ENCODE measurements around the gene MLC1. TPM values are rescaled to one million over a fixed set of nuclear protein-coding genes. Genes with fewer than 3 reads are reported as not detected.

The MLC1 gene
- total RNA-seq, 2 experiments from 2014 or later = 0.16 TPM; not detected in 1

GRCh38 chr22:50009765-50010675 lies 75.2 kb downstream of the MLC1 start:
- Histone ChIP-seq H3K36me3 (ENCODE audit: insufficient read depth, low read length) (no peaks in the 10 kb centered on the region), H3K4me3 (ENCODE audit: low read depth, low read length, poor library complexity, severe bottlenecking) (no peak overlapping the region), H3K9me3 (ENCODE audit: low read length) (no peaks in the 10 kb centered on the region), H3K9me2 (ENCODE audit: insufficient read depth, low read length) (no peaks in the 10 kb centered on the region), H3K4me2 (ENCODE audit: low read length) (no peak overlapping the region), H4K20me1 (ENCODE audit: insufficient read depth, low read length) (no peaks in the 10 kb centered on the region), H2AFZ (ENCODE audit: low read length) (no peak overlapping the region), H3K27ac (ENCODE audit: low read depth, low read length, poor library complexity, severe bottlenecking) (no peak overlapping the region), H3K79me2 (ENCODE audit: insufficient read depth, low read depth, low read length) (no peaks in the 10 kb centered on the region), H3K4me1 (ENCODE audit: insufficient read depth, low read length, poor library complexity, severe bottlenecking) (peaks cover 7% of the 10 kb centered on the region)
- ChIA-PET POLR2A (no interaction called here), CTCF (ENCODE audit: unreplicated experiment) (no interaction called here)
- no peak for DNase-seq (ENCODE audit: low spot score)
- BruUV-seq (replicated peaks) = no TSS peak
- no peak for TF ChIP-seq EZH2phosphoT487 (IDR thresholded peaks at IDR 0.05; ENCODE audit: borderline replicate concordance, low read depth, low read length)
- TF ChIP-seq CTCF (conservative IDR thresholded peaks at IDR 0.05; ENCODE audit: low read length) = no peak
- intact Hi-C loops (cut with micrococcal nuclease; ENCODE audit: unreplicated experiment) = no loop called here

Other genes starting within 250 kb of the MLC1 start
- 27.8 and 30.4 TPM in 2 replicates for gene ZBED4, start 231.6 kb downstream of the MLC1 start, total RNA-seq (2014; rRNA removed; shearing (Covaris generic))
- gene ZBED4, start 231.6 kb downstream of the MLC1 start, total RNA-seq (2022) = 31.6 and 33.6 TPM in 2 replicates
- 6.4 and 11.7 TPM in 2 replicates for gene ALG12, start 167.0 kb downstream of the MLC1 start, total RNA-seq (2014; rRNA removed; shearing (Covaris generic))
- gene ALG12, start 167.0 kb downstream of the MLC1 start, total RNA-seq (2022) = 11.4 and 14.0 TPM in 2 replicates
- 32.5 and 35.3 TPM in 2 replicates for gene CRELD2, start 166.8 kb downstream of the MLC1 start, total RNA-seq (2014; rRNA removed; shearing (Covaris generic))
- 27.4 and 32.0 TPM in 2 replicates for gene CRELD2, start 166.8 kb downstream of the MLC1 start, total RNA-seq (2022)
- gene PIM3, start 124.7 kb downstream of the MLC1 start, total RNA-seq (2014; rRNA removed; shearing (Covaris generic)) = 74.3 and 81.7 TPM in 2 replicates
- gene PIM3, start 124.7 kb downstream of the MLC1 start, total RNA-seq (2022) = 60.5 and 66.5 TPM in 2 replicates
- gene IL17REL, start 72.7 kb downstream of the MLC1 start, total RNA-seq (2014; rRNA removed; shearing (Covaris generic)) = 0.03 TPM in 1 of 2 replicates, not detected in the other
- gene IL17REL, start 72.7 kb downstream of the MLC1 start, total RNA-seq (2022) = not detected in 2 replicates
- 0.06 TPM in 1 of 2 replicates, not detected in the other for gene TTLL8, start 27.1 kb downstream of the MLC1 start, total RNA-seq (2014; rRNA removed; shearing (Covaris generic))
- gene TTLL8, start 27.1 kb downstream of the MLC1 start, total RNA-seq (2022) = 0.72 and 1.3 TPM in 2 replicates
- 0.03 and 0.22 TPM in 2 replicates for gene MOV10L1, start 4.6 kb upstream of the MLC1 start, total RNA-seq (2014; rRNA removed; shearing (Covaris generic))
- gene MOV10L1, start 4.6 kb upstream of the MLC1 start, total RNA-seq (2022) = 0.66 and 1.1 TPM in 2 replicates
- not detected in 2 replicates for gene PANX2, start 85.3 kb upstream of the MLC1 start, total RNA-seq (2014; rRNA removed; shearing (Covaris generic))
- gene PANX2, start 85.3 kb upstream of the MLC1 start, total RNA-seq (2022) = not detected in 2 replicates
- gene TRABD, start 100.5 kb upstream of the MLC1 start, total RNA-seq (2014; rRNA removed; shearing (Covaris generic)) = 111 and 126 TPM in 2 replicates
- 119 and 128 TPM in 2 replicates for gene TRABD, start 100.5 kb upstream of the MLC1 start, total RNA-seq (2022)
- 43.7 and 44.2 TPM in 2 replicates for gene SELENOO, start 115.6 kb upstream of the MLC1 start, total RNA-seq (2014; rRNA removed; shearing (Covaris generic))
- 34.0 and 40.2 TPM in 2 replicates for gene SELENOO, start 115.6 kb upstream of the MLC1 start, total RNA-seq (2022)
- gene TUBGCP6, start 159.6 kb upstream of the MLC1 start, total RNA-seq (2014; rRNA removed; shearing (Covaris generic)) = 52.8 and 57.7 TPM in 2 replicates
- gene TUBGCP6, start 159.6 kb upstream of the MLC1 start, total RNA-seq (2022) = 63.2 and 68.8 TPM in 2 replicates
- 47.4 and 49.4 TPM in 2 replicates for gene HDAC10, start 165.8 kb upstream of the MLC1 start, total RNA-seq (2014; rRNA removed; shearing (Covaris generic))
- 74.6 and 74.9 TPM in 2 replicates for gene HDAC10, start 165.8 kb upstream of the MLC1 start, total RNA-seq (2022)
- gene MAPK12, start 176.3 kb upstream of the MLC1 start, total RNA-seq (2014; rRNA removed; shearing (Covaris generic)) = 90.8 and 93.6 TPM in 2 replicates
- 84.9 and 90.1 TPM in 2 replicates for gene MAPK12, start 176.3 kb upstream of the MLC1 start, total RNA-seq (2022)
- gene MAPK11, start 185.0 kb upstream of the MLC1 start, total RNA-seq (2014; rRNA removed; shearing (Covaris generic)) = 12.0 and 13.0 TPM in 2 replicates
- gene MAPK11, start 185.0 kb upstream of the MLC1 start, total RNA-seq (2022) = 18.6 and 19.7 TPM in 2 replicates
- 10.7 and 13.6 TPM in 2 replicates for gene PLXNB2, start 222.2 kb upstream of the MLC1 start, total RNA-seq (2014; rRNA removed; shearing (Covaris generic))
- 38.9 and 39.2 TPM in 2 replicates for gene PLXNB2, start 222.2 kb upstream of the MLC1 start, total RNA-seq (2022)
- gene DENND6B, start 241.6 kb upstream of the MLC1 start, total RNA-seq (2014; rRNA removed; shearing (Covaris generic)) = 25.0 and 31.6 TPM in 2 replicates
- 38.1 and 45.0 TPM in 2 replicates for gene DENND6B, start 241.6 kb upstream of the MLC1 start, total RNA-seq (2022)

Measured in OCI-LY7 (cell line).